ENCODE data around the gene EPS8.

Gene EPS8

GRCh38 chr12:15726878-15727150, 62.4 kb downstream of the EPS8 start:
- TF ChIP-seq CTCF (IDR thresholded peaks at IDR 0.05; ENCODE audit: low read depth, low read length): no peak
- H3K4me3 ChIP-seq (ENCODE audit: low read depth, low read length): no peak overlapping the region

DNA sequence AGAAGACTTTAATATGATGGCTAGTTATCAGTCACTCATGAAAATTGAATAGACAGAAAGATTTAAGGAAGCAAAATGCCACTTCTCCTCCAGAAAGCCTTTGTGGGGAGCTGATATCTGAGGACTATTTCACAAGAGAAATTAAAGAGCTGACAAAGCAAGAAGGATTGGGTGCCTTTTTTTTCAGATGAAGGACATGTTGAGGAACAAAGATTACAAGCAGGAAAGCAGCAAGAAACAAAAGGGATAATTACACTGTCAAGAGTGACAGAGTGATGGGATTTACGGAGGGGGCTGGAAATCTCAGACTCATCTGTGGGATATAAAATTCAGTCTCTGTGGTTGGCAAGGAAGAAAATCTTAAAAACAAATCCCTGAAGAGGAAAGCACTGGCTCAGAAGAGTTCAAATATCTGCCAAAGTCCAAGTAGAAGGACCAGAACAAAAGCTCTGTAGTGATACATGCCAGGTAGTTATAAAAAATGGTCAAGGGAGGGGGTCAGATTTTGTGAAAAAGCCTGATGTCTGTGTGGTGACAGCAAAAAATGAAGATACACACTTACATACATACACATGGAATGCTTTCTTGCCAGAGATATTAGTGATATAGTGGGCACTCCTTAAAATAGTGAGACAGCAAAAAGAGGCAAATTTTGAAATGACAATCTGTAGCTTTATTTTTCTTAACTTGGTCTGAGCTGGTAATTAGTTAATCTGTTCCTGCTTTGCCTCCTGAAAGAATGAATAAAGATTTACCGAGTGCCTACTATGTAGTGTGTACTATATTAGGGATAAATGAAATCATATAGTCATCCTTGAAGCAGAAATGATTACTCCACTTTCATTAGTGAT, 62.9 kb downstream of the EPS8 start:
- H3K4me3 ChIP-seq (ENCODE audit: low read depth, low read length): no peak overlapping the region
- no peak for TF ChIP-seq CTCF (IDR thresholded peaks at IDR 0.05; ENCODE audit: low read depth, low read length)

DNA sequence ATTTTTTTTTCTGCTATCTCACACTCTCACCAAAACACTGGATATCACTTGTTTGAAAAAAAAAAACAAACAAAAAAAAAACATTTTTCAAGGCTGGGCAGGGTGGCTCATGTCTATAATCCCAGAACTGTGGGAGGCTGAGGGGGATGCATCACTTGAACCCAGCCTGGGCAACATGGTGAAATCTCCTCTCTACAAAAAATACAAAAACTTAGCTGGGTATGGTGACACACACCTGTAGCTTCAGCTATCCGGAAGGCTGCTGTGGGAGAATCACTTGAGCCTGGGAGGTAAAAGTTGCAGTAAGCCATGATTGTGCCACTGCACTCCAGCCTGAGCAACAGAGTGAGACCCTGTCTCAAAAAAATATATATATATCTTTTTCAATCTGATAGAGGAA, 66.2 kb downstream of the EPS8 start:
- H3K4me3 ChIP-seq (ENCODE audit: low read depth, low read length): no peak overlapping the region
- TF ChIP-seq CTCF (IDR thresholded peaks at IDR 0.05; ENCODE audit: low read depth, low read length): no peak

DNA sequence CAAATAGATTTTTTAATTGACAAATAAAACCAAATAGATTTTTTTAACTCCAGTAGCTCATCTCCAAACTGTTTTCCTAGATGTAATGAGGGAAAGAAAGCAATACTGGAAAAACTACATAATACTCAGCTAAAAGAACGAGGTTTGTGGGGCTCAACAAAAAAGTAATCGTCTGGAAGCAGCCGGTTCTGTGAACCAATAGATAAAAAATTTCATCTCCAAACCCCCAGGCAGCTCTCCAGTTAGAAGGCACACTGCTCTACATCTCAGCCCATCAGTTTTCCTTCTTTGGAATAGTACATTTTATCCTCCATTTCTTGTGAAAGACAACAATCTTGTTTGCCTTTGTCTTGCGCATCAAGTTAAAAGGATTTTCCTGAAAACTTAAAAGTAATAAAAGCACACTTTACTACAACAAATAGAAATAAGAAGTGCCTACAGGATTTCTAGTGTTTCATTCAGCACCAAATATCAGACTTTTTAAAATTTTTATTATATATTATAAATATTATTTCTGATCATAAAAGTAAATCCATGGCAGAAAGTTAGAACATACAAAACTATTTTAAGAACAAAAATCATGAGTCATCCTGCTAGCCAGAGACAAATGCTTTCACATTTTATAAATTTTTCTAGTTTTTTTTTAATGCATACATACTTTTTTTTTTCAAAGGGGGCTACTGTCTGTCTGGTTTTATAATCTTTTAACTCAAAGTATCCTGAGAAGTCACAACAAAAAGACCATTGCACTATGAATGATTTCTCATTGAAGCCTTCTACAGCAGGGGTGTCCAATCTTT, 67.7 kb downstream of the EPS8 start:
- H3K4me3 ChIP-seq (ENCODE audit: low read depth, low read length): no peak overlapping the region
- TF ChIP-seq CTCF (IDR thresholded peaks at IDR 0.05; ENCODE audit: low read depth, low read length): no peak

DNA sequence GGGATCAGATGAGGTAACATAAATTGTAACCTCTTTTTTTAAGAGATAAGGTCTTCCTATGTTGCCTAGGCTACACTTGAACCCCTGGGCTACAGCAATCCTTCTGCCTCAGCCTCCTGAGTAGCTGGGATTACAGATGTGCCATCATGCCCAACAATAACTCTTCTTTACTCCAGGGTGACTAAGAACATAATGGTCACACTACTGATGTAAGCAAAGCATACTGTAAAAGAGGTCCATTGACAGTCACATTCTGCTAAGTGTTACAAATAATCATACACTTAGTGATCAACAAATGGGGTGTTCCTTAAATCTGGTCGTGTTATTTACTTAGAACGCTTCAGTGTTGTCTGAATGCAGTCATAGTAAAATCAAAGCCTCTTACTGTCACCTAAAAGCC, 68.9 kb downstream of the EPS8 start:
- no peak overlapping the region for H3K4me3 ChIP-seq (ENCODE audit: low read depth, low read length)
- no peak for TF ChIP-seq CTCF (IDR thresholded peaks at IDR 0.05; ENCODE audit: low read depth, low read length)

- no peak for TF ChIP-seq CTCF (IDR thresholded peaks at IDR 0.05; ENCODE audit: low read depth, low read length)
- no peak overlapping the region for H3K4me3 ChIP-seq (ENCODE audit: low read depth, low read length)
These were observed 70.0 kb downstream of the EPS8 start for GRCh38 chr12:15719230-15719629.

- TF ChIP-seq CTCF (IDR thresholded peaks at IDR 0.05; ENCODE audit: low read depth, low read length): no peak
These were observed 71.1 kb downstream of the EPS8 start for GRCh38 chr12:15717940-15718567.

More at GRCh38 chr12:15717940-15718567, 71.1 kb downstream of the EPS8 start:
- no peak overlapping the region for H3K4me3 ChIP-seq (ENCODE audit: low read depth, low read length)

Data from WI38 (cell line).